Measurements from ENCODE around the gene GMDS. TPM values are rescaled to one million over a fixed set of nuclear protein-coding genes. Genes with fewer than 3 reads are reported as not detected.

Gene GMDS
- total RNA-seq, 8 experiments from 2014 or later: 4.5 to 61.7 (median 6.9) TPM

GRCh38 chr6:2258112-2258511 lies 12.7 kb upstream of the GMDS start:
- in situ Hi-C loops (cut with MboI; ENCODE audit: low pct_unique_long_range_greater_than_20kb in 2 of 9, low sequenced_read_pairs in 9 of 9, unreplicated experiment in 9 of 9): no loop called here
- no peak for ATAC-seq (replicated peaks in 6 of 8)
- Histone ChIP-seq H3K27ac (no peak overlapping the region), H3K4me3 (no peak overlapping the region), H3K4me1 (replicated peaks in 1 of 2) (no peaks in the 10 kb centered on the region)
- WGBS, 10 experiments: 40 to 100% (median 81%) methylated on average over 1 to 3 of the region's 3 CpGs; no CpG with 5 or more reads in 2 of the 10 experiments

GRCh38 chr6:2257363-2257762 lies 12.0 kb upstream of the GMDS start:
- in situ Hi-C loops (cut with MboI; ENCODE audit: low pct_unique_long_range_greater_than_20kb in 2 of 9, low sequenced_read_pairs in 9 of 9, unreplicated experiment in 9 of 9): no loop called here
- H3K4me3 ChIP-seq: no peak overlapping the region
- peak in 1 of 8 experiments; percentile 13 for ATAC-seq (replicated peaks in 6 of 8)
- no peaks in the 10 kb centered on the region for H3K4me1 ChIP-seq (replicated peaks in 1 of 2)
- H3K27ac ChIP-seq: no peak overlapping the region

DNA sequence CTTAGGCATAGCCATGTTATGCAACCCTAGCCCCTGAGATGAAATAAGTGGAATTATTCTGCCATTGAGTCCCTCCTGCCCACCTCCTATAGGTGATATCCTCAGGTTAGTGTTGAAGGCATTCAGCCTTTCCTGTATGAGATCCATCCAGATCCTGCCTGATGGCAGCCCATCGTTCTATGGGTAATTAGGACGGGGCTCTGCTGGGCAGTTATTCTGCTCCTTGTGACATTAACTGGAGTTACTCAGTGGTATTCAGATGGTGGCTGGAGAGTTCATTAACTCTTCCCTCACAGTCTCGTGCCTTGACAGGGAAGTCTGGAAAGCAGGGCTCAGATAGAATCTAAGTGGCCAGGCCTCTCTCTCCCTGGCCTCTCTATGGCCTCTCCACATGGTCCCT lies 9.3 kb upstream of the GMDS start:
- Histone ChIP-seq H3K4me1 (replicated peaks in 1 of 2) (no peaks in the 10 kb centered on the region), H3K4me3 (no peak overlapping the region), H3K27ac (no peak overlapping the region)
- WGBS, 10 experiments: 60 to 93% (median 71%) methylated on average over 1 to 3 of the region's 3 CpGs; no CpG with 5 or more reads in 3 of the 10 experiments
- no peak for ATAC-seq (replicated peaks in 6 of 8)
- in situ Hi-C loops (cut with MboI; ENCODE audit: low pct_unique_long_range_greater_than_20kb in 2 of 9, low sequenced_read_pairs in 9 of 9, unreplicated experiment in 9 of 9): no loop called here

DNA sequence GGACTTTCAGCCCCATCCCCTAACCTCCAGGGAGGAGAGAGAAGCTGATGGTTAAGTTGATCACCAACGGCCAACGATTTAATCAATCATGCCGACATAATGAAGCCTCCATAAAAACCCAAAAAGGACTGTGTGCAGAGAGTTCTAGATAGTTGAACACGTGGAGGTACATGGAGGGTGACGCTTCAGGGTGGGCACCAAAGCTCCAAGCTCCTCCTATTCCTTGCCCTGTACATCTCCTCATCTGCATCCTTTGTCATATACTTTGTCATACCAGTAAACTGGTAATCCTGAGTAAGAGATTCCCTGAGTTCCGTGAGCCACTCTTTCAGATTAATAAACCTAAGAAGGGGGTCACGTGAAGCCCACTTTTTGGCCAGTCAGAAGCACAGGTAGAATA lies 3.7 kb upstream of the GMDS start:
- 60 to 100% (median 92%) methylated on average over 1 to 4 of the region's 7 CpGs; no CpG with 5 or more reads in 3 of the 10 experiments for WGBS, 10 experiments
- no peak for ATAC-seq (replicated peaks in 6 of 8)
- Histone ChIP-seq H3K27ac (no peak overlapping the region), H3K4me1 (replicated peaks in 1 of 2) (peaks cover 5 to 9% of the 10 kb centered on the region in 2 donors), H3K4me3 (no peak overlapping the region)
- in situ Hi-C loops (cut with MboI; ENCODE audit: low pct_unique_long_range_greater_than_20kb in 2 of 9, low sequenced_read_pairs in 9 of 9, unreplicated experiment in 9 of 9): no loop called here

DNA sequence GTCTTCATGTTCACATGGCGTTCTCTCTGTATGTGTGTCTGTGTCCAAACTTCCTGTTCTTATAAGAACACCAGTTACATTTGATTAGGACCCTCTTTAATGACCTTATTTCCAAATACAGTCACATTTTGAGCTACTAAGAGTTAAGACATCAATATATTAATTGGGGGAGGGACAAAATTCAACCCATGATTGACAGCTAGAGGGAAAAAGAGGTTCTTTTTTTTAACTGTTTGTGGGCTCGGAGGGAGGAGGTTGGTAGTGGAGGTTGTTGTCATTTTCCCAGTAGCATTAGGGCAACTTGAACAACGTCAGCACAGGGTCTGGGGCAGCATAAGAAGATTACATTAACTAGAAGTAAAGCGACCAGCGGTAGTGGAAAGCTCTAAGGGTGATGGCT lies 2.3 kb upstream of the GMDS start:
- 65 to 98% (median 86%) methylated on average over 1 to 5 of the region's 5 CpGs for WGBS, 10 experiments
- in situ Hi-C loops (cut with MboI; ENCODE audit: low pct_unique_long_range_greater_than_20kb in 2 of 9, low sequenced_read_pairs in 9 of 9, unreplicated experiment in 9 of 9): no loop called here
- peaks cover 5 to 9% of the 10 kb centered on the region in 2 donors for H3K4me1 ChIP-seq (replicated peaks in 1 of 2)
- no peak overlapping the region for H3K4me3 ChIP-seq
- H3K27ac ChIP-seq: no peak overlapping the region
- no peak for ATAC-seq (replicated peaks in 6 of 8)

DNA sequence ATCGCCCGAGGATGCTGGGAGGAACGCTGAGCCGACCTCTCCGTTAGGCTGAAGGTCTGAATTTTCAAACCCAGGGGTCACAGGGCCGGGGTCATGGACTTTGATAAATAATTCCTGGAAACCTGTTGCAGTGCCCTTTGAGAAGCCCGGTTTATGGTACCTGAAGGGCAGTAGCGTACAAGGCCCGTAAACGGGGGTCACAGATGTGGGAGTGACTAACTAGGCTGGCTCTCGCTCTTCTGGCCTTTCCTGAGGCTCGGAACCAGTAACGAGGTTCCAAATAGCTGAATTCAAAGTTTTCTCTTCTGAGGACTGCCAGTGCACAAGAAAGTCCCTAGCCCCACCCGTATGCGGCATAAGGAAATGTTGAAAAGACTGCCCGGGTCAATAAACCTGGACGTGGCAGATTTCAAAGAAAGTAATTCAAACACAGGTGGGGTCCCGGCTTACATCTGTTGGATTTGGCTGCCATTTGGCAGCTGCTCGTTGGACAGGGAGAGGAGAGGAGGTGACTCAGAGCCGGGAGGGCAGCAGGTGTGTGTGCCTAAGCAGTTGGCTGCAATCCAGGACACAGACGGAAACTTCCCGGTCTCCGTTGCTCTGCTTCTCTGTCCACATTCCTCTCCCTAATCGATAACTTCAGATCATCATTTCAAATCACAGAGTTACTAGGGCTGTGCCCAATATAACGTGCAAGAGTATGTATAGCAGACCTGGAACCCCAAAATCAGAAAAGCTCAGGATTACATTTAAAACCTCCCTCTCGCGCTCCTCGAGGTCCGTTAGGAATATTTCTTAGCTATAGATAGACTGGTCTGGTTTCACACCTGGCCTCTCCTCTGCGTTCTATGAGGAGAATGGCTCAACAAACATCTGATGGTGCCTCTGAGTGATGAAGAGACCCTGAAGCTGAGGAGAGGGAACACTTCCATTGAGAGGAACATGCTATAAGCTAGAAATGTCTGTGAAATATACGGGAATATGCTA lies 765 bp upstream of the GMDS start:
- ATAC-seq (replicated peaks in 6 of 8): peak in 7 of 8 experiments; percentile 1 to 14 (median 2)
- Histone ChIP-seq H3K27ac (peak overlapping the region in 1 of 2 donors; percentile 51), H3K4me3 (peak overlapping the region; percentile 64 to 90 (median 77)), H3K4me1 (replicated peaks in 1 of 2) (peaks cover 5 to 9% of the 10 kb centered on the region in 2 donors)
- in situ Hi-C loops (cut with MboI; ENCODE audit: low pct_unique_long_range_greater_than_20kb in 2 of 9, low sequenced_read_pairs in 9 of 9, unreplicated experiment in 9 of 9): no loop called here
- WGBS, 10 experiments: 15 to 62% (median 33%) methylated on average over 5 to 22 of the region's 31 CpGs; no CpG with 5 or more reads in 1 of the 10 experiments

GRCh38 chr6:2244261-2245102 lies 923 bp downstream of the GMDS start:
- peaks cover 5 to 9% of the 10 kb centered on the region in 2 donors for H3K4me1 ChIP-seq (replicated peaks in 1 of 2)

DNA sequence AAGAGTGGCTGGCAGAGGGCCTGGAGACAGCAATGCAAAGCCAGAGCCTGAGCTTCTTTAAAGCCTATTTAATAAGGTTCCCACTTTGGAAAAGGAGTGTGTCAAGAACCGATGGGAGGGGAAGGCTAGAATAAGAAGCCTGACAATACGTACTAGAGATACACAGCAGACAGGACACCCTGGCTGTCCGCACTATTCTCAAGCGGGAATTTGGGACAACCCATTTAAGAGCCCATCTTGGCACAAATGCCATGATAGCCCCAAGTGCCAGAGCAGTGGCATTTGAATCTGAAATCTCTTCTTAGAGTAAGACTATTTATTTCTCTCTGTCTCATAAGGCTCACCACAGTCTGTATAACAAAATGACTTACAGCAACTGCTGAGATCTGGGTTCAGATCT lies 3.1 kb downstream of the GMDS start:
- Histone ChIP-seq H3K27ac (no peak overlapping the region), H3K4me3 (no peak overlapping the region), H3K4me1 (replicated peaks in 1 of 2) (peaks cover 5 to 9% of the 10 kb centered on the region in 2 donors)
- in situ Hi-C loops (cut with MboI; ENCODE audit: low pct_unique_long_range_greater_than_20kb in 2 of 9, low sequenced_read_pairs in 9 of 9, unreplicated experiment in 9 of 9): no loop called here
- WGBS, 10 experiments: 33 to 100% (median 88%) methylated on average over 1 to 4 of the region's 4 CpGs; no CpG with 5 or more reads in 4 of the 10 experiments
- ATAC-seq (replicated peaks in 6 of 8): no peak

More at GRCh38 chr6:2244261-2245102, 923 bp downstream of the GMDS start:
- Histone ChIP-seq H3K27ac (no peak overlapping the region), H3K4me3 (peak overlapping the region; percentile 64 to 90 (median 77))
- WGBS, 10 experiments: 24 to 86% (median 49%) methylated on average over 6 to 23 of the region's 32 CpGs
- no peak for ATAC-seq (replicated peaks in 6 of 8)
- in situ Hi-C loops (cut with MboI; ENCODE audit: low pct_unique_long_range_greater_than_20kb in 2 of 9, low sequenced_read_pairs in 9 of 9, unreplicated experiment in 9 of 9): no loop called here

DNA sequence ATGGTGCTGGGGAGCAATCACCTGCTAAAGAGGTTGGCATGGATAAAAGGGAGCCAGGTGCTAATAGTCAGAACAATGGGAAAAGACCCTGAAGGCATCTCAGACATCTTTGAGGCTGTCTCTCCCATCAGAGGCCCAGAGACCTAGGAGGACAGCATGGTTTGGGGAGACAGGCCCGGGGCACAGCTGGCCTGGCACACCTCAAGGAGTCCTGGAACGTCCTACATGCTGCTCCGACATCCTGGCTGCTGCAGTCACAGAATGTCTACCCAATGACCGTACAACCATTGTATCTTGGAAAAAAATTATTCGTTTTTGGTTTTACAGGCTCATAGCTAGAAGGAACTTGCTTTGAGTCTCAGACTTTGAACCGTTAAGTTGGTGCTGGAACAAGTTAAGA lies 4.4 kb downstream of the GMDS start:
- 56 to 100% (median 83%) methylated on average over 1 to 6 of the region's 6 CpGs; no CpG with 5 or more reads in 2 of the 10 experiments for WGBS, 10 experiments
- no peak for ATAC-seq (replicated peaks in 6 of 8)
- in situ Hi-C loops (cut with MboI; ENCODE audit: low pct_unique_long_range_greater_than_20kb in 2 of 9, low sequenced_read_pairs in 9 of 9, unreplicated experiment in 9 of 9): no loop called here
- Histone ChIP-seq H3K27ac (no peak overlapping the region), H3K4me3 (no peak overlapping the region), H3K4me1 (replicated peaks in 1 of 2) (peaks cover 0 to 4% of the 10 kb centered on the region in 2 donors)

DNA sequence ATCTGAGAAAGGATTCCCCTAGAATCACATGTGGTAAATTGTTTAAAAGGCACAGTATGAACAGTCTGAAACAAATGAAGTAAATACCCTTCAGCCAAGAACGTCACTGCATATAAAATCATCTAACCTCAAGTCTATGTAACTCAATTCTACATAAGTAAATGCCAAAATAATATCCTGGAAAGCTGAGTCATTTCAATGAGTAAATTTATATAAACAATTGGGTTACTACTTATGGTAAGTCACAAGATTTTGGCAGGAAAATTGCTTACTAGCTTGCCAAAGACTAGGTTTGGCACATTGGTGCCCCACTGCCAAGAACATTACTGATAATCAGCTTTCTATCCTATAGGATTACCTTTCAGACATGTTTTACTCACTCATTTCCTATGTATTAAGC lies 8.4 kb downstream of the GMDS start:
- Histone ChIP-seq H3K27ac (no peak overlapping the region), H3K4me1 (replicated peaks in 1 of 2) (no peaks in the 10 kb centered on the region), H3K4me3 (no peak overlapping the region)
- in situ Hi-C loops (cut with MboI; ENCODE audit: low pct_unique_long_range_greater_than_20kb in 2 of 9, low sequenced_read_pairs in 9 of 9, unreplicated experiment in 9 of 9): no loop called here
- WGBS, 10 experiments: 14 to 100% (median 40%) methylated on average over 1 of the region's 1 CpG; no CpG with 5 or more reads in 6 of the 10 experiments
- ATAC-seq (replicated peaks in 6 of 8): peak in 3 of 8 experiments; percentile 33 to 86 (median 71)

DNA sequence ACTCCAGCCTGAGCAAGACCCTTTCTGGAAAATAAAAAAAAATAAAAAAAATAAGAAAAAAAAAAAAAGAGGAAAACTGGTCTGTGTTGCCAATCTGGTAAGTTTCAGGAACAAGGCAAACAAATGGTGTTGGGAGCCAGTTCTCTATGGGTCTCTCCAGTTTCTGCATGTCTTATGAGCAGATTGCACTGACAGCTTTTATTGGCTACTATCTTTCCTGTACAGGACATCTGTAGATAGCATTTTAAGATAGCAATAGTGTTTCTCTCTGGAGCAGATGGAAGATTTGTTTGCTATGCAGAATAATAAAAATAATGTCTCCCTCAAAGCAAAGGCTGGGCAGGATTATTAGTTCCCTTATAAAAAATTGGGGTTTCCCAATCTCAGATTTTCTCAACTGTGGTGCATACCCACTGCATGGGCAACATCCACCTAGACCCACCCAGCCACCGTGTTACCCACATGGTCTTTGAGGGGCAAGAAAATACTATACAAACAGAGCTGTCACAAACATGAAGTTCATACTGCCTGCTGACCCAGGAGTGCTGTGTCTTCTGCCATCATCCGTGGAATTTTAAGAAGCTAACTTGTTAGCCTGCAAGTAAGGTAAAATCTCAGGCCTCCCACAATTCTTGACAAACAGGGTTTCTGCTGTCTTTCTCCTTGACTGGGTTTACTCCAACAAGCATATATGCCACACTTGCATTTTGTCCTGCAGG lies 9.5 kb downstream of the GMDS start:
- 33 to 100% (median 92%) methylated on average over 1 to 2 of the region's 2 CpGs; no CpG with 5 or more reads in 4 of the 10 experiments for WGBS, 10 experiments
- Histone ChIP-seq H3K4me3 (no peak overlapping the region), H3K27ac (no peak overlapping the region), H3K4me1 (replicated peaks in 1 of 2) (no peaks in the 10 kb centered on the region)
- no peak for ATAC-seq (replicated peaks in 6 of 8)
- in situ Hi-C loops (cut with MboI; ENCODE audit: low pct_unique_long_range_greater_than_20kb in 2 of 9, low sequenced_read_pairs in 9 of 9, unreplicated experiment in 9 of 9): no loop called here

GRCh38 chr6:2232445-2232844 lies 13.0 kb downstream of the GMDS start:
- 83 to 100% (median 96%) methylated on average over 2 to 8 of the region's 9 CpGs; no CpG with 5 or more reads in 3 of the 10 experiments for WGBS, 10 experiments
- no peak overlapping the region for H3K27ac ChIP-seq
- H3K4me1 ChIP-seq (replicated peaks in 1 of 2): no peaks in the 10 kb centered on the region
- ATAC-seq (replicated peaks in 6 of 8): no peak
- in situ Hi-C loops (cut with MboI; ENCODE audit: low pct_unique_long_range_greater_than_20kb in 2 of 9, low sequenced_read_pairs in 9 of 9, unreplicated experiment in 9 of 9): no loop called here
- no peak overlapping the region for H3K4me3 ChIP-seq

All from motor neuron (in vitro differentiated cells).